Measurements from ENCODE around the gene DUSP16. TPM values are rescaled to one million over a fixed set of nuclear protein-coding genes. Genes with fewer than 3 reads are reported as not detected.
"Not testable (repeated sequence)": the region's sequence is repeated elsewhere in the genome, so short reads cannot be mapped to it uniquely, and the experiment has no call there.

DUSP16 gene
- total and polyA plus RNA-seq, 2 of the 8 experiments (the other 6 are each of a cell fraction or from before 2014, with no cell fraction given) = 31.6 to 55.9 TPM

- 88% methylated on average over 3 of the region's 3 CpGs; no CpG with 5 or more reads in 1 of the 2 experiments for WGBS, 2 experiments (ENCODE audit: extremely low coverage in 1 of 2, insufficient coverage in 1 of 2, insufficient read length in 1 of 2, insufficient replicate concordance in 2 of 2, low coverage in 1 of 2, low lambda C conversion rate in 2 of 2, missing lambda C conversion rate in 1 of 2)
- ChIA-PET POLR2A (ENCODE audit: partially characterized antibody) (interaction anchor here (0.9 to 3.1 kb wide), 3 partner anchors 12 to 211 kb away, joined by 3 to 9 read pairs (median 4); no protein-coding TSS in a partner anchor), CTCF (ENCODE audit: partially characterized antibody) (interaction anchor here (0.7 to 1.4 kb wide), 2 partner anchors 57 to 149 kb away, joined by 3 to 4 read pairs; no protein-coding TSS in a partner anchor)
- H3K23me2 ChIP-seq (ENCODE audit: low read depth, low read length) = peaks cover 12% of the 10 kb centered on the region; the same call in 1 of the 2 replicates
- not testable (repeated sequence) for H2AFZ ChIP-seq (ENCODE audit: low read length); H4K20me1 ChIP-seq (replicated peaks in 1 of 2; ENCODE audit: control insufficient read depth in 1 of 2, insufficient read depth in 2 of 2, low read length in 2 of 2); H2BK20ac ChIP-seq (ENCODE audit: low read length); H4K91ac ChIP-seq (replicated peaks; ENCODE audit: insufficient read length, low read length); H4K8ac ChIP-seq (ENCODE audit: extremely low read depth, insufficient read depth, low read length); H3K4me2 ChIP-seq (ENCODE audit: insufficient read depth in 1 of 2, low read depth in 2 of 2, low read length in 2 of 2); DNase-seq (ENCODE audit: low read depth in 1 of 2, low spot score in 2 of 2); H2BK120ac ChIP-seq (replicated peaks; ENCODE audit: low read depth, low read length); H4K5ac ChIP-seq (ENCODE audit: insufficient read length, low read depth, low read length); H3K18ac ChIP-seq (ENCODE audit: extremely low read depth, low read length); H3K14ac ChIP-seq (ENCODE audit: insufficient read length); H3K27ac ChIP-seq (ENCODE audit: low read depth, low read length); H3K4me3 ChIP-seq (ENCODE audit: extremely low read depth in 1 of 4, insufficient read depth in 2 of 4, low read depth in 3 of 4, low read length in 4 of 4); H3K4ac ChIP-seq (replicated peaks; ENCODE audit: insufficient read length, low read depth, low read length); H2AK5ac ChIP-seq (ENCODE audit: low read depth, low read length); FAIRE-seq; H3K27me3 ChIP-seq (replicated peaks in 1 of 4; ENCODE audit: control insufficient read depth in 3 of 4, extremely low read depth in 1 of 4, insufficient read depth in 3 of 4, low read length in 3 of 4); H2BK5ac ChIP-seq (ENCODE audit: low read depth, low read length); H3K79me2 ChIP-seq (ENCODE audit: control insufficient read depth in 1 of 2, insufficient read depth in 2 of 2, low read length in 2 of 2); H3K23ac ChIP-seq (ENCODE audit: insufficient read length); H3K36me3 ChIP-seq (ENCODE audit: control insufficient read depth in 2 of 4, insufficient read depth in 4 of 4, low read length in 3 of 4); H2BK12ac ChIP-seq (ENCODE audit: low read depth, low read length); H3K9me3 ChIP-seq (ENCODE audit: insufficient read depth in 2 of 2, low read depth in 1 of 2, low read length in 1 of 2); H3K9ac ChIP-seq (replicated peaks in 1 of 4; ENCODE audit: extremely low read depth in 1 of 4, low read depth in 3 of 4, low read length in 3 of 4); H2BK15ac ChIP-seq (ENCODE audit: low read length); H3K4me1 ChIP-seq (replicated peaks in 1 of 4; ENCODE audit: control insufficient read depth in 3 of 4, insufficient read depth in 4 of 4, low read length in 3 of 4); H3K79me1 ChIP-seq (ENCODE audit: low read depth, low read length); H3K56ac ChIP-seq (replicated peaks; ENCODE audit: insufficient read length, low read depth, low read length)
Measured at GRCh38 chr12:12588436-12588835, 25.8 kb upstream of the DUSP16 start.
